Measurements from ENCODE around the gene VAV1.

- TF ChIP-seq CTCF (IDR thresholded peaks at IDR 0.05): no peak
- no peak for TF ChIP-seq POLR2A (IDR thresholded peaks at IDR 0.05)
Measured at GRCh38 chr19:6801485-6802086, 29.1 kb downstream of the VAV1 start.
